VCaP (cell line): ENCODE measurements around the gene COL8A1.

Source experiments
- H3K27ac ChIP-seq: fragments of 450-650 bp; 2 replicates; pipeline ENCODE4 v1.5.1; 2017
- CTCF ChIP-seq: fragments of 450-650 bp; conservative IDR thresholded peaks from 2 replicates; pipeline ENCODE4 v1.5.1; 2017; ENCODE audit warnings: mild to moderate bottlenecking, moderate library complexity

COL8A1 gene

GRCh38 chr3:99698932-99699331, 60.5 kb downstream of the COL8A1 start:
- no peak for TF ChIP-seq CTCF
- no peak overlapping the region for H3K27ac ChIP-seq

GRCh38 chr3:99699841-99700240, 61.4 kb downstream of the COL8A1 start:
- no peak overlapping the region for H3K27ac ChIP-seq
- no peak for TF ChIP-seq CTCF

- H3K27ac ChIP-seq = no peak overlapping the region
- TF ChIP-seq CTCF = no peak
Observed at GRCh38 chr3:99700631-99701268, 62.4 kb downstream of the COL8A1 start.

GRCh38 chr3:99702953-99703943, 64.9 kb downstream of the COL8A1 start:
- no peak overlapping the region for H3K27ac ChIP-seq
- no peak for TF ChIP-seq CTCF

GRCh38 chr3:99704417-99704816, 66.0 kb downstream of the COL8A1 start:
- H3K27ac ChIP-seq = no peak overlapping the region
- TF ChIP-seq CTCF = no peak

- TF ChIP-seq CTCF = no peak
- H3K27ac ChIP-seq = no peak overlapping the region
Observed at GRCh38 chr3:99706410-99706809, 68.0 kb downstream of the COL8A1 start.

GRCh38 chr3:99708207-99708745, 69.9 kb downstream of the COL8A1 start:
- H3K27ac ChIP-seq = no peak overlapping the region
- no peak for TF ChIP-seq CTCF
